HL-60 (cell line): ENCODE measurements around the gene RBM46.

Experiments
- DNase-seq, 2 experiments: peaks; one replicate each; pipeline ENCODE4 v3.0.0-alpha.2; 2010 to 2020; ENCODE audit warnings: low read depth in 1 of 2, low spot score in 1 of 2
- H3K27ac ChIP-seq: fragments of 250-450 bp; sonication (Bioruptor Pico); replicated peaks from 2 replicates; pipeline ENCODE4 v1.5.1; 2020; ENCODE audit warnings: mild to moderate bottlenecking, moderate library complexity
- H3K27me3 ChIP-seq: fragments of 250-450 bp; sonication (Bioruptor Pico); 2 replicates; pipeline ENCODE4 v1.5.1; 2021; ENCODE audit warnings: mild to moderate bottlenecking, moderate library complexity; ENCODE audit not compliant: insufficient read depth, poor library complexity, severe bottlenecking
- H3K4me3 ChIP-seq: replicated peaks from 2 replicates; pipeline ENCODE4 v1.5.1; 2011; ENCODE audit warnings: mild to moderate bottlenecking, control low read depth, low read length; ENCODE audit not compliant: insufficient read depth
- CTCF ChIP-seq: IDR thresholded peaks from one replicate; pipeline ENCODE4 v1.5.1; 2011; ENCODE audit warnings: low read length, control low read depth, inconsistent platforms; ENCODE audit not compliant: insufficient read depth
- GABPA ChIP-seq: IDR thresholded peaks from 2 replicates; pipeline ENCODE4 v1.6.1; 2012; ENCODE audit warnings: low read depth
- POLR2AphosphoS5 ChIP-seq: IDR thresholded peaks from 2 replicates; pipeline ENCODE4 v1.6.1; 2012; ENCODE audit warnings: low read depth
- REST ChIP-seq: IDR thresholded peaks from 2 replicates; pipeline ENCODE4 v1.6.1; 2012; ENCODE audit warnings: low read depth; ENCODE audit not compliant: insufficient replicate concordance
- SPI1 ChIP-seq: IDR thresholded peaks from 2 replicates; pipeline ENCODE4 v1.6.1; 2012; ENCODE audit warnings: low read depth, mild to moderate bottlenecking, borderline replicate concordance

The RBM46 gene

DNA sequence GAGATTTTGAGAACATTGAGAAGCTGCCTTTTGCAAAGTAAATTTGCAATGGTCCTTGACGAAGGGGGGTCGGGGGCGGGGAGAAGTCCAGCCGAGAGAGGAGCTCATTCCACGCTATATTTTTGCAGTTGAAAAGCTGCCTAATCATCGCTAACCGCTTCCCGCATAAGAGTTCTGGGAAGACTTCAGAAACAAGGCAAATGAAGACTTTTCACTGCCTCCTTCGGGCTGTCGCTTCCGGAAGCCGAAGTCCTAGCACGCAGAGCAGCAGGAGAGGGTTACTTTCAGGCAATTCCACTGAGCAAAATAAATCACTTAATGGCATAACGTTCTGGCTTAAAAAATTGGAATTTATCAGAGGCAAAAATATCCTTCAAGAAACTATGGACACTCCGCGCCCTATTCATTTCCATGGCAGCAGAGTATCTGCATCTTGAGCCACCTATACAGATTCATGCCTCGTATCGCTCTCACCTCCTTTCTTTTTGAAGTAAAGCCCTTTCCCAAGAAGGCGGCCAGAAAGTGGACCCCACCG is 39.9 kb upstream of the RBM46 start:
- no peak overlapping the region for H3K27ac ChIP-seq
- no peak overlapping the region for H3K4me3 ChIP-seq
- DNase-seq = no peak
- peaks cover 29% of the 10 kb centered on the region for H3K27me3 ChIP-seq
- TF ChIP-seq REST (no peak), CTCF (no peak), GABPA (no peak), POLR2AphosphoS5 (no peak), SPI1 (no peak)

DNA sequence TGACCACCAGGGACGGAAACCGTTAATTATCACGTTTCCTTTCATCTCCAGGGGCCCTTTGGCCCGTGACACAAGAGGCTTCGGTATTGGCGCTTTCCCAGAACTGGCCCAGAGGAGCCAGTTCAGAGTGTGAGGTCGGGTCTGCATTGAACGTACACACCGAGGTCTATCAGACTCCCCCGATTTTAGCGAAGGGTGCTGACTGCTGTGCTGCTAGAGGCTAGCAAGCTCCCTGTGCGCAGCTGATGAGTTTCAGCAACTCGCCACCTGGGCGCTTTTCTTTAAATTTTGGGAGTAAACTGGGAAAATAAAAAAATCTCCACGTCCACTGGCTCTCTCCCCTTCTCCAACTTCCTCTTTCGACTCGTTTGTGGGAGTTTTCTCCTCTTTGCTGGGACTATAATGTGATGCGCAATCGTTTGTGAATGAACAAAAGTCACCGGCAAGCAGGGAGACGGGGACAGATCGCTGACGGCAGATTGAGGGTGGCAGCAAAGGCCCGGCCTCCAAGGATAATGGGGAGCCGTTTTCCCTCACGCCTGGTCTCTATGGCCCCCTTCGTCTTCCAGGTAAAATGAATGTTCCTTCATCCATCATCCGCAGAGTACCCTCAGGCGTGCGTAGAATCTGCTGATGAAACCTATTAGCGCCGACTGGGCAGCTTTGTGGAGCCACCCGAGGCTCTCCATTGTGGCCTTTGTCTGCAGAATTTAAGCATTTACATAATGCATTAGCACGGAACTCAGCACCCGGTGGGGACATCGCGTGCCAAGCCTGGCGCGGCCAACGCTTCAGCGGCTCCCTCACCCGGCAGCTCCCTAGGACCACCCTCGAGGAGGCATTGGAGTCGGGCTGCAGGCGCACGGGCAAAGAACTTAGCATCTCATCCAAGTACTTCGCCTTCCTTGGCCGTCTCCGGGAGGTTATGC is 38.9 kb upstream of the RBM46 start:
- DNase-seq = no peak
- Histone ChIP-seq H3K27me3 (peaks cover 31% of the 10 kb centered on the region), H3K27ac (no peak overlapping the region), H3K4me3 (no peak overlapping the region)
- TF ChIP-seq REST (no peak), CTCF (no peak), POLR2AphosphoS5 (no peak), SPI1 (no peak), GABPA (no peak)

GRCh38 chr4:154743683-154744340 is 37.3 kb upstream of the RBM46 start, which contains the start of gene LRAT:
LRAT (plus strand) TSS chr4:154744000; CDS start chr4:154744327, 327 bp downstream.
- H3K4me3 ChIP-seq = no peak within 1 kb of the TSS
- H3K27ac ChIP-seq = no peak within 1 kb of the TSS
- TF ChIP-seq CTCF = no peak
- TF ChIP-seq SPI1 = no peak
- TF ChIP-seq GABPA = no peak
- TF ChIP-seq REST = no peak
- no peak for TF ChIP-seq POLR2AphosphoS5
- H3K27me3 ChIP-seq = peaks cover 33% of the 10 kb centered on the region
- no peak for DNase-seq
